ENCODE measurements around the gene E2F1. TPM values are rescaled to one million over a fixed set of nuclear protein-coding genes. Genes with fewer than 3 reads are reported as not detected.

The E2F1 gene
- total RNA-seq, 4 donors from 2014 or later: 1.3 to 4.2 (median 1.8) TPM

- Histone ChIP-seq H3K4me3 (peak overlapping the region; percentile 65 to 88 (median 69)), H3K27me3 (no peaks in the 10 kb centered on the region), H3K27ac (peak overlapping the region; percentile 87 to 93 (median 92)), H3K36me3 (peaks cover 0 to 34% (median 0%) of the 10 kb centered on the region in 3 donors), H3K9me3 (no peaks in the 10 kb centered on the region), H3K4me1 (peaks cover 0 to 55% (median 38%) of the 10 kb centered on the region in 4 donors)
- TF ChIP-seq EP300 (IDR thresholded peaks at IDR 0.05) (no peak), CTCF (IDR thresholded peaks at IDR 0.05) (no peak), POLR2A (IDR thresholded peaks at IDR 0.05) (no peak)
- WGBS, 2 donors: 56 to 82% methylated on average over 3 to 4 of the region's 4 CpGs
- no peak for DNase-seq (ENCODE audit: low spot score in 2 of 2)
Observed at GRCh38 chr20:33673114-33673409, 13.1 kb downstream of the E2F1 start.

GRCh38 chr20:33672426-33673113, 13.6 kb downstream of the E2F1 start:
- Histone ChIP-seq H3K4me3 (peak overlapping the region in 3 of 4 donors; percentile 65 to 88 (median 71)), H3K9me3 (no peaks in the 10 kb centered on the region), H3K4me1 (peaks cover 0 to 58% (median 42%) of the 10 kb centered on the region in 4 donors), H3K27ac (peak overlapping the region; percentile 87 to 93 (median 92)), H3K27me3 (no peaks in the 10 kb centered on the region), H3K36me3 (peaks cover 0 to 34% (median 0%) of the 10 kb centered on the region in 3 donors)
- no peak for TF ChIP-seq CTCF (IDR thresholded peaks at IDR 0.05)
- TF ChIP-seq POLR2A (IDR thresholded peaks at IDR 0.05): no peak
- TF ChIP-seq EP300 (IDR thresholded peaks at IDR 0.05): no peak
- 61 to 64% methylated on average over 15 to 17 of the region's 17 CpGs for WGBS, 2 donors
- DNase-seq (ENCODE audit: low spot score in 2 of 2): no peak

GRCh38 chr20:33671573-33672288, 14.5 kb downstream of the E2F1 start:
- TF ChIP-seq EP300 (IDR thresholded peaks at IDR 0.05): no peak
- Histone ChIP-seq H3K4me1 (peaks cover 0 to 60% (median 43%) of the 10 kb centered on the region in 4 donors), H3K9me3 (no peaks in the 10 kb centered on the region), H3K4me3 (no peak overlapping the region), H3K27me3 (no peaks in the 10 kb centered on the region), H3K27ac (peak overlapping the region in 2 of 4 donors; percentile 90 to 93), H3K36me3 (peaks cover 0 to 34% (median 0%) of the 10 kb centered on the region in 3 donors)
- 73 to 79% methylated on average over 8 of the region's 8 CpGs for WGBS, 2 donors
- DNase-seq (ENCODE audit: low spot score in 2 of 2): no peak

DNA sequence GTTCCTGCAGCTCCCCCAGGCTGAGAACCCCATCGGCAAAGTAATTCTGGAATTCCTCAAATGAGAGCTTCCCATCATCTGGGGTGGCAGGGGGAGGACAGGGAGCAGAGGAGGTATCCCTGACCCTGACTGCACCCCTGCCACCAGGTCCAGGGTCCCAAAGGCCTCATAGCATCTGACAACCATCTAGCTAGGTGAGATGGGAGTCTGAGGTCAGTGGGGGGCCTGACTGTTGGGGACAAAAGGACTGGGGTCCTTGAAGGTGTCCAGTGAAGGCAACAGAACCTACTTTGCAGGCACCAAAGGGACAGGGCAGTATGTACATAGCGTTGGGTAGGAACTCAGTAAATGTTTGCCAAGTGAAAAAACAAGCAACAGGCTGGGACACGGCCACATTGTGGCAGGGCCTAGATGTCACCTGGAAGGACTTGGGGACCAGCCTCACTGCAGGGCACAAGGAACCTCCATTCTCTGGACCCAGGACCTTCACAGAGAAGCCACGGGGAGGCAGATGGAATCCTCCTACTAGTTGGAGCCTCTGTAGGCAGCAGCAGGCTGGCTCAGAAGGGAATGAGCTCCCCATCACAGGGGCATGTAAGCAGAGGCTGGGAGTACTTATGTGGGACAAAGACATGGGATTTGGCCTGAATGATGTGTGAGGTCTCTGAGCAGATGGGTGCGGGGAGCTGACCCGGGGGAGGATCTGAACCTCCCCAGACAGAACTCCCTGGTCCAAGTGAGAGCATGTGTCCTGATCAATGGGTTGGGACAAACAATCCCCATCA, 15.3 kb downstream of the E2F1 start:
- H3K9me3 ChIP-seq: no peaks in the 10 kb centered on the region
- TF ChIP-seq EP300 (IDR thresholded peaks at IDR 0.05): no peak
- no peak for TF ChIP-seq POLR2A (IDR thresholded peaks at IDR 0.05)
- no peak for TF ChIP-seq CTCF (IDR thresholded peaks at IDR 0.05)
- no peak overlapping the region for H3K4me3 ChIP-seq
- peak overlapping the region in 1 of 4 donors; percentile 27 for H3K27ac ChIP-seq
- no peaks in the 10 kb centered on the region for H3K27me3 ChIP-seq
- peaks cover 0 to 58% (median 40%) of the 10 kb centered on the region in 4 donors for H3K4me1 ChIP-seq
- no peak for DNase-seq (ENCODE audit: low spot score in 2 of 2)
- H3K36me3 ChIP-seq: peaks cover 0 to 34% (median 0%) of the 10 kb centered on the region in 3 donors
- 91 to 92% methylated on average over 6 of the region's 6 CpGs for WGBS, 2 donors

GRCh38 chr20:33669873-33670640, 16.1 kb downstream of the E2F1 start:
- no peaks in the 10 kb centered on the region for H3K9me3 ChIP-seq
- peaks cover 0 to 53% (median 33%) of the 10 kb centered on the region in 4 donors for H3K4me1 ChIP-seq
- DNase-seq (ENCODE audit: low spot score in 2 of 2): no peak

More at GRCh38 chr20:33669873-33670640, 16.1 kb downstream of the E2F1 start:
- WGBS, 2 donors: 77 to 79% methylated on average over 13 of the region's 13 CpGs
- TF ChIP-seq CTCF (IDR thresholded peaks at IDR 0.05) (no peak), EP300 (IDR thresholded peaks at IDR 0.05) (no peak), POLR2A (IDR thresholded peaks at IDR 0.05) (no peak)
- Histone ChIP-seq H3K36me3 (peaks cover 0 to 34% (median 0%) of the 10 kb centered on the region in 3 donors), H3K27ac (peak overlapping the region in 1 of 4 donors; percentile 27), H3K27me3 (no peaks in the 10 kb centered on the region), H3K4me3 (no peak overlapping the region)

Measured in tibial nerve (tissue), 4 donors.